ENCODE data around the gene TMLHE.
"Not testable (repeated sequence)": the region's sequence is repeated elsewhere in the genome, so short reads cannot be mapped to it uniquely, and the experiment has no call there.

TMLHE gene, protein sequence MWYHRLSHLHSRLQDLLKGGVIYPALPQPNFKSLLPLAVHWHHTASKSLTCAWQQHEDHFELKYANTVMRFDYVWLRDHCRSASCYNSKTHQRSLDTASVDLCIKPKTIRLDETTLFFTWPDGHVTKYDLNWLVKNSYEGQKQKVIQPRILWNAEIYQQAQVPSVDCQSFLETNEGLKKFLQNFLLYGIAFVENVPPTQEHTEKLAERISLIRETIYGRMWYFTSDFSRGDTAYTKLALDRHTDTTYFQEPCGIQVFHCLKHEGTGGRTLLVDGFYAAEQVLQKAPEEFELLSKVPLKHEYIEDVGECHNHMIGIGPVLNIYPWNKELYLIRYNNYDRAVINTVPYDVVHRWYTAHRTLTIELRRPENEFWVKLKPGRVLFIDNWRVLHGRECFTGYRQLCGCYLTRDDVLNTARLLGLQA

DNA sequence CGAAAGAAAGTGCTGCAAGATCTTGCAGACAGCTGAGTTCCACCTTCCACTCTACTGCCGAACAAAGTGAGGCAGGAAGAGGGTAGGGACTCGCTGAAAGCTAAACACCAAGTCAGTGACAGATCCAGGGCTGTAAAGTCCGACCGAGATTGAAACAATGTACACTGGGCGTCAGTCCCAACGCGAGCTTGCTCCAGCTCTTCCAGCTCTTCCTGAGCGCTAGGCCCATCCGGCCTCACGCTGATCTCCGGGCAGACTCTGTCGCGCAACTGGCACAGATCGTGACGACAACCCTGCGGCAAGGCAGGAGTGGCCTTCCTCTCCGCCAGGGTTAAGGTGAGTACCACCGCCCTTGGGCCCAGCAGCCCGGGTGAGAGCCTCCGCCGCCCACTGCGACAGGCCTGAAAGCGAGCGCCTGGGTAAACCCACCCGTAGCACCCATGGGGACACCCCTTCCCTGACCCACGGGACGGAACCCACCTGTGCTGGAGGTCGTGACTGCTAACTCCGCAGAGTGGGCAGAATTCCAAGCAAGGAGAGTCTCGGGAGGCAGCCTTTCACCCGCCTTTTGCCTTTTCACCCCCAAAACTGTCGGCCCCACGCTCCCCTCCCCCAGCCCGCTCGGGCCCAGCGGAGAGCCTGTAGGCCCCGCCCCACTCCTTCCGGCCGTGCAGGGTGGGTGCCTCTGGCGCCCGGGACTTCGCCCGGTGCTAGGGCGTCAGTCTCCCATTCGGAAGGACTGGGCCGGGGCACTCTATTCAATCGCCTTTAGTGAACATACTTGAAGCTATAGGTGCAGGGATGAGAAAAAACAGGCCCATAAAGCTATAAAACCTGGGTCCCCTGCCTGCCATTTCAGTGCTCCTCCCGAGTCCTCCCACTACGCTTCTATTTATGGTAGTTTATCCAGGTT lies at the start of gene TMLHE, which contains the start of gene SPRY3:
TSS of gene TMLHE (minus strand) at position 641 of the 913 bp plus-strand sequence. CDS start 67,676 bp downstream, outside the sequence.
TSS of gene SPRY3 (plus strand) at position 275 of the 913 bp plus-strand sequence.
- DNase-seq (ENCODE audit: low spot score): peak; percentile 42

DNA sequence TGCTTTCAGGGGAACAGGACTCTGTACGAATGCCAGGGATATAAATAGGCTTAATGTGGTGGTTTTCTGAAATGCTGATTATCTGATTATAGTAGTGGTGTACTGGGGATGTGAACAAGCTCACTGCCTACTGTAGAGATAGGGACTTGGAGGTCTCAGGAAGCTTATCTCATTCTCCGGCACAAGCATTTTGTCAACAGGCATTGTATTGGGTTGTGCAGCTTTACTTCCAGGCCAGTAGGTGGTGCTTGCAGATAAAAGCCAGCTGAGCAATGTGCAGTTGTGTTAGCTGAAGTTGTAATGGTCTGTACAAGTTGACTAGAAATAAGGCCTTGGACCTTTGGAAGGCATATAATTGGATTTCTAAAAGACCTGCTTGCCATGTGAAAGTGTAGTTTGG lies 49.5 kb upstream of the TMLHE start:
- no peak for DNase-seq (ENCODE audit: low spot score)

GRCh38 chrX:155645180-155645579 lies 32.4 kb upstream of the TMLHE start:
- DNase-seq (ENCODE audit: low spot score): no peak

- no peak for DNase-seq (ENCODE audit: low spot score)
Observed at GRCh38 chrX:155643240-155643639, 30.5 kb upstream of the TMLHE start.

- not testable (repeated sequence) for DNase-seq (ENCODE audit: low spot score)
Observed at GRCh38 chrX:155641371-155641770, 28.6 kb upstream of the TMLHE start.

- DNase-seq (ENCODE audit: low spot score): no peak
Observed at GRCh38 chrX:155637714-155638113, 25.0 kb upstream of the TMLHE start.

- not testable (repeated sequence) for DNase-seq (ENCODE audit: low spot score)
Observed at GRCh38 chrX:155635019-155635418, 22.3 kb upstream of the TMLHE start.

GRCh38 chrX:155632431-155633100 lies 19.8 kb upstream of the TMLHE start:
- peak; percentile 12 for DNase-seq (ENCODE audit: low spot score)

DNA sequence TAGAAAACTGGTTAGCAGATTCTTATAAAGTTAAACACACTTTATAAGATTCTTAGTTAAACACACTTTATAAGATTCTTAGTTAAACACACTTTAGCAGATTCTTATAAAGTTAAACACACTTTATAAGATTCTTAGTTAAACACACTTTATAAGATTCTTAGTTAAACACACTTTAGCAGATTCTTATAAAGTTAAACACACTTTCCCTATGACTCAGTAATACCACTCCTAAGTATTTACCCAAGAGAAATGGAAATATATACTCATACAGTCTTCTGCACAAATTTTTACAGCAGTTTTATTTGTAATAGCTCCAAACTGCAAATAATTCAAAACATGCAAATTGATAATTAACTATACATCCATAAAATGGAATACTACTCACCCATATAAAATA lies 7.4 kb upstream of the TMLHE start:
- DNase-seq (ENCODE audit: low spot score): not testable (repeated sequence)

DNA sequence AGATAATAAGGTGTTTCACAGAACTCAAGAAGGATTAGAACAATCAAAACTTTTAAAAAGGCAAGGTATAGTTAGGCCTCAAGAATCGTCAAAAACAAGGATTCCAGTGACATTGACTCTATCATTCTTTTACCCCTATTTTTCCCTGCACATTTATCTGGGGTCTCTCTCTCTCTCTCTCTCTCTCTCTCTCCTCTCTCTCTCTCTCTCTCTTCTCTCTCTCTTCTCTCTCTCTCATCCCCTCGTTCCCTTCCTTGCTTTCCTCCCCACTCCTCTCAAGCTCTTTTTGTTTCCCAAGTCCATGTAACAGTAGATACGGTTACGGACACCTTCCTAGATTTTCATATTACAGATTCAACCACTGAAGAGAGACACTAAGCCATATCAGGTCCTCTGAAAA lies 3.2 kb upstream of the TMLHE start:
- DNase-seq (ENCODE audit: low spot score): no peak

GRCh38 chrX:155613927-155614559 lies 1.3 kb upstream of the TMLHE start:
- no peak for DNase-seq (ENCODE audit: low spot score)

- DNase-seq (ENCODE audit: low spot score): no peak
Observed at GRCh38 chrX:155611302-155611701, 1.4 kb downstream of the TMLHE start.

- DNase-seq (ENCODE audit: low spot score): no peak
Observed at GRCh38 chrX:155592981-155593380, 19.8 kb downstream of the TMLHE start.

DNA sequence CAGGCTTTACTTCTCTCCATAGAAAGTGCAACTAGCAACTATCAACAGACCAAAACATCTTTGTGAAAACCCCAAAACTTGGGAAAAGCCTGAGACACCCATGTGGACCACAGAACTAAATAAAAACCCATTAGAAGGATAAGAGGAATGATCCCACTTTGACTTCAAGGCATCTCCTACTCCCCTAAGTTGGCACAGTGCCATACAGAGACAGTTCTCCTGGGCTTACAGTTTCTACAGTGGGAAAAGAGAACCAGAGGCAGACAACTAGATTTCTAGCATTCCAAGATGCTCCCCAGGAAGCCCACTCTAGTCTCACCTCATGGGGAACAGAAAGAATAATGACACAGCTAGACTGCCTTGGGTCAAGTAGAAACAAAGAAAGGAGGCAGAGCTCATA lies 20.4 kb downstream of the TMLHE start:
- no peak for DNase-seq (ENCODE audit: low spot score)

GRCh38 chrX:155577682-155578081 lies 35.1 kb downstream of the TMLHE start:
- DNase-seq (ENCODE audit: low spot score): peak; percentile 0

- no peak for DNase-seq (ENCODE audit: low spot score)
Observed at GRCh38 chrX:155563099-155563498, 49.7 kb downstream of the TMLHE start.

GRCh38 chrX:155544881-155545280 lies 67.9 kb downstream of the TMLHE start:
- DNase-seq (ENCODE audit: low spot score): no peak

GRCh38 chrX:155535866-155536265 lies 76.9 kb downstream of the TMLHE start:
- DNase-seq (ENCODE audit: low spot score): no peak

- DNase-seq (ENCODE audit: low spot score): no peak
Observed at GRCh38 chrX:155534800-155535199, 78.0 kb downstream of the TMLHE start.

DNA sequence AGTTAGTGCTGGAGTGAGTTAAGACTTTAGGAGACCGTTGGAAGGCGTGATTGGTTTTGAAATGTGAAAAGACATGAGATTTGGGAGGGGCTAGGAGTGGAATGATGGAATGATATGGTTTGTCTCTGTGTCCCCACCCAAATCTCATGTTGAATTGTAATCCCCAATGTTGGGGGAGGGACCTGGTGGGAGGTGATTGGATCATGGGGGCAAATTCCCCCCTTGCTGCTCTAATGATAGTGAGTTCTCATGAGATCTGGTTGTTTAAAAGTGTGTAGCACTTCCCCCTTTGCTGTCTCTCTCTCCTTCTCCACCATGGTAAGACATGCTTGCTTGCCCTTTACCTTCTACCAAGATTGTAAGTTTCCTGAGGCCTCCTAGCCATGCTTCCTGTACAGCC lies 85.7 kb downstream of the TMLHE start:
- not testable (repeated sequence) for DNase-seq (ENCODE audit: low spot score)

GRCh38 chrX:155514225-155514624 lies 98.5 kb downstream of the TMLHE start:
- no peak for DNase-seq (ENCODE audit: low spot score)

GRCh38 chrX:155505296-155505695 lies 107.5 kb downstream of the TMLHE start:
- no peak for DNase-seq (ENCODE audit: low spot score)
